Measurements from ENCODE around the gene THEMIS.
"Not testable (repeated sequence)": the region's sequence is repeated elsewhere in the genome, so short reads cannot be mapped to it uniquely, and the experiment has no call there.

THEMIS gene

GRCh38 chr6:127796713-127797112, 104.1 kb downstream of the THEMIS start:
- no peak for DNase-seq (ENCODE audit: low read depth in 2 of 2)

GRCh38 chr6:127794405-127794804, 106.5 kb downstream of the THEMIS start:
- DNase-seq (ENCODE audit: low read depth in 2 of 2), result no peak

GRCh38 chr6:127793396-127793795, 107.5 kb downstream of the THEMIS start:
- no peak for DNase-seq (ENCODE audit: low read depth in 2 of 2)

- DNase-seq (ENCODE audit: low read depth in 2 of 2), result no peak
Observed at GRCh38 chr6:127792616-127793015, 108.2 kb downstream of the THEMIS start.

GRCh38 chr6:127791779-127792528, 108.9 kb downstream of the THEMIS start:
- DNase-seq (ENCODE audit: low read depth in 2 of 2), result no peak

GRCh38 chr6:127790571-127790970, 110.3 kb downstream of the THEMIS start:
- no peak for DNase-seq (ENCODE audit: low read depth in 2 of 2)

GRCh38 chr6:127786109-127786508, 114.7 kb downstream of the THEMIS start:
- DNase-seq (ENCODE audit: low read depth in 2 of 2), result no peak

- no peak for DNase-seq (ENCODE audit: low read depth in 2 of 2)
Observed at GRCh38 chr6:127784468-127784867, 116.4 kb downstream of the THEMIS start.

- not testable (repeated sequence) for DNase-seq (ENCODE audit: low read depth in 2 of 2)
Observed at GRCh38 chr6:127781636-127782272, 119.1 kb downstream of the THEMIS start.

- no peak for DNase-seq (ENCODE audit: low read depth in 2 of 2)
Observed at GRCh38 chr6:127776320-127776719, 124.5 kb downstream of the THEMIS start.

- DNase-seq (ENCODE audit: low read depth in 2 of 2), result no peak
Observed at GRCh38 chr6:127775371-127775770, 125.5 kb downstream of the THEMIS start.

GRCh38 chr6:127768745-127769144, 132.1 kb downstream of the THEMIS start:
- no peak for DNase-seq (ENCODE audit: low read depth in 2 of 2)

GRCh38 chr6:127768223-127768622, 132.6 kb downstream of the THEMIS start:
- no peak for DNase-seq (ENCODE audit: low read depth in 2 of 2)

GRCh38 chr6:127765949-127766348, 134.9 kb downstream of the THEMIS start:
- no peak for DNase-seq (ENCODE audit: low read depth in 2 of 2)

GRCh38 chr6:127762284-127762683, 138.6 kb downstream of the THEMIS start:
- DNase-seq (ENCODE audit: low read depth in 2 of 2), result no peak

- DNase-seq (ENCODE audit: low read depth in 2 of 2), result no peak
Observed at GRCh38 chr6:127761084-127761483, 139.8 kb downstream of the THEMIS start.

- DNase-seq (ENCODE audit: low read depth in 2 of 2), result no peak
Observed at GRCh38 chr6:127749095-127749494, 151.8 kb downstream of the THEMIS start.

- DNase-seq (ENCODE audit: low read depth in 2 of 2), result no peak
Observed at GRCh38 chr6:127748290-127748689, 152.6 kb downstream of the THEMIS start.

GRCh38 chr6:127738423-127738822, 162.4 kb downstream of the THEMIS start:
- DNase-seq (ENCODE audit: low read depth in 2 of 2), result no peak

GRCh38 chr6:127737768-127738167, 163.1 kb downstream of the THEMIS start:
- DNase-seq (ENCODE audit: low read depth in 2 of 2), result no peak

GRCh38 chr6:127737009-127737486, 163.8 kb downstream of the THEMIS start:
- DNase-seq (ENCODE audit: low read depth in 2 of 2), result peak in 1 of 2 donors; percentile 12

- no peak for DNase-seq (ENCODE audit: low read depth in 2 of 2)
Observed at GRCh38 chr6:127732927-127733326, 167.9 kb downstream of the THEMIS start.

- no peak for DNase-seq (ENCODE audit: low read depth in 2 of 2)
Observed at GRCh38 chr6:127727260-127727953, 173.5 kb downstream of the THEMIS start.
